ENCODE measurements around the gene TAF1B.

Gene TAF1B

GRCh38 chr2:9813312-9814128, 29.8 kb upstream of the TAF1B start:
- Mint-ChIP-seq H3K4me3 (no peak overlapping the region), H3K27ac (no peak overlapping the region), H3K4me1 (peaks cover 29% of the 10 kb centered on the region), H3K27me3 (peaks cover 65% of the 10 kb centered on the region), H3K36me3 (no peaks in the 10 kb centered on the region), H3K9me3 (no peaks in the 10 kb centered on the region)
- peak; percentile 78 for DNase-seq
- CTCF ChIA-PET: interaction anchor here (0.6 to 6.6 kb wide), 34 partner anchors 11 to 261 kb away, joined by 3 to 110 read pairs (median 4); partner anchors contain the start of gene TAF1B

- H3K27ac Mint-ChIP-seq: no peak overlapping the region
- H3K36me3 Mint-ChIP-seq: no peaks in the 10 kb centered on the region
- H3K4me1 Mint-ChIP-seq: peaks cover 29% of the 10 kb centered on the region
- CTCF ChIA-PET: interaction anchor here (0.6 to 6.6 kb wide), 38 partner anchors 12 to 310 kb away, joined by 3 to 110 read pairs (median 4); partner anchors contain the start of gene TAF1B
- no peak for DNase-seq
- no peak overlapping the region for H3K4me3 Mint-ChIP-seq
- H3K27me3 Mint-ChIP-seq: peaks cover 58% of the 10 kb centered on the region
- H3K9me3 Mint-ChIP-seq: no peaks in the 10 kb centered on the region
Observed at GRCh38 chr2:9814129-9814868, 29.0 kb upstream of the TAF1B start.

- peaks cover 60% of the 10 kb centered on the region for H3K27me3 Mint-ChIP-seq
- H3K9me3 Mint-ChIP-seq: no peaks in the 10 kb centered on the region
- H3K4me1 Mint-ChIP-seq: peaks cover 29% of the 10 kb centered on the region
- H3K4me3 Mint-ChIP-seq: no peak overlapping the region
- CTCF ChIA-PET: interaction anchor here (0.6 to 6.6 kb wide), 23 partner anchors 11 to 310 kb away, joined by 3 to 110 read pairs (median 5); partner anchors contain the start of gene TAF1B
- H3K36me3 Mint-ChIP-seq: no peaks in the 10 kb centered on the region
- DNase-seq: no peak
- no peak overlapping the region for H3K27ac Mint-ChIP-seq
Observed at GRCh38 chr2:9815076-9815475, 28.2 kb upstream of the TAF1B start.

- Mint-ChIP-seq H3K4me1 (peaks cover 29% of the 10 kb centered on the region), H3K27me3 (peaks cover 65% of the 10 kb centered on the region), H3K27ac (peak overlapping the region; percentile 53), H3K36me3 (no peaks in the 10 kb centered on the region), H3K9me3 (no peaks in the 10 kb centered on the region), H3K4me3 (no peak overlapping the region)
- no peak for DNase-seq
- CTCF ChIA-PET: interaction anchor here (0.6 to 6.6 kb wide), 17 partner anchors 14 to 256 kb away, joined by 3 to 110 read pairs (median 6); partner anchors contain the start of gene TAF1B
Observed at GRCh38 chr2:9815844-9816279, 27.4 kb upstream of the TAF1B start.

- Mint-ChIP-seq H3K9me3 (no peaks in the 10 kb centered on the region), H3K4me3 (no peak overlapping the region), H3K27me3 (peaks cover 57% of the 10 kb centered on the region), H3K36me3 (no peaks in the 10 kb centered on the region), H3K27ac (peak overlapping the region; percentile 52), H3K4me1 (peaks cover 26% of the 10 kb centered on the region)
- CTCF ChIA-PET: interaction anchor here (0.6 kb wide), 1 partner anchor 97 kb away, joined by 3 read pairs; no protein-coding TSS in a partner anchor
- no peak for DNase-seq
Observed at GRCh38 chr2:9818097-9818496, 25.2 kb upstream of the TAF1B start.

GRCh38 chr2:9819551-9819950, 23.7 kb upstream of the TAF1B start:
- Mint-ChIP-seq H3K27ac (no peak overlapping the region), H3K36me3 (no peaks in the 10 kb centered on the region), H3K4me3 (no peak overlapping the region), H3K4me1 (peaks cover 21% of the 10 kb centered on the region), H3K9me3 (no peaks in the 10 kb centered on the region), H3K27me3 (peaks cover 52% of the 10 kb centered on the region)
- DNase-seq: no peak
- CTCF ChIA-PET: no interaction called here

DNA sequence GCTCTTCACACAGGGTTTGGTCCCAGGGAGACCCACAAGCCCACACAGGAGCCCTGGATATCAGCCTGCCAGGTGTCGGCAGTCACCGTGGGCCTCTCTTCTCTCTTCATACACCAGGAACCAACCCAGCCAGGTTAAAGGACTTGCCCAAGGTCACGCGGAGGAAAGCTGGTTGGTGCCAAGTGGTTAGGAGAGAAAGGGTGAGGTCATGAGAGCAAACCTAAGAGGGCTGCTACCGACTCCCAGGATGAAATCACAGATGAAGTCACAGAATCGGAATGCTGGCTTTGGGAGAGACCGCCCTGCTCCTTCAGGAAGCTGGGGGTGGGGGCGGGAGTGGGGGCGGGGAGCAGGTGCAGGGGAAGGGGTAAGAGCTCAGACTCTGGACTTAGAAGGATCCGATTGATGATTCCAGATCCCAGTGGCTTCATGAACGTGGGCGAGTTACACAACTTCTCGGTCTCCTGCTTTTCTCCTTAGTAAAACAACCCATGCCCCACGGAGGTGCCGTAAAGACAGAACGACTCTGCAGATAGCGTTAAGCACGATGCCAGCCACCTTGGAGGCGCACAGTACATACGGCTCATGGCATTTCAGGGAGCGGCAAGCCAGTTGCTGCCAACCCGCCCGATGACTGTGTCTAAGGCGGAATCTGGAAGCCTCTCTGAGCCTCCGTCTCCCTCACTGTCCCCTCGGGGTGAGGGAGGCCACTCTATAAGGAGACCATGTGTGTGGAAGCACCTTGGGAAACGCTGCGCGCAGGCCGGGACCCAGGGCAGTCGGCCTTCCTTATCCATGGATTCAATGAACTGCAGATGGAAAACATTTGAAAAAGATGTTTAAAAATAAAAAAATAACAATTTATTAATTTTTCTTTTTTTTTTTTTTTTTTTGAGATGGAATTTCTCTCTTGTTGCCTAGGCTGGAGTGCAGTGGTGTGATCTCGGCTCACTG, 23.0 kb upstream of the TAF1B start:
- DNase-seq: no peak
- Mint-ChIP-seq H3K4me3 (no peak overlapping the region), H3K27ac (no peak overlapping the region), H3K36me3 (no peaks in the 10 kb centered on the region), H3K4me1 (peaks cover 19% of the 10 kb centered on the region), H3K27me3 (peaks cover 52% of the 10 kb centered on the region), H3K9me3 (no peaks in the 10 kb centered on the region)
- CTCF ChIA-PET: no interaction called here

DNA sequence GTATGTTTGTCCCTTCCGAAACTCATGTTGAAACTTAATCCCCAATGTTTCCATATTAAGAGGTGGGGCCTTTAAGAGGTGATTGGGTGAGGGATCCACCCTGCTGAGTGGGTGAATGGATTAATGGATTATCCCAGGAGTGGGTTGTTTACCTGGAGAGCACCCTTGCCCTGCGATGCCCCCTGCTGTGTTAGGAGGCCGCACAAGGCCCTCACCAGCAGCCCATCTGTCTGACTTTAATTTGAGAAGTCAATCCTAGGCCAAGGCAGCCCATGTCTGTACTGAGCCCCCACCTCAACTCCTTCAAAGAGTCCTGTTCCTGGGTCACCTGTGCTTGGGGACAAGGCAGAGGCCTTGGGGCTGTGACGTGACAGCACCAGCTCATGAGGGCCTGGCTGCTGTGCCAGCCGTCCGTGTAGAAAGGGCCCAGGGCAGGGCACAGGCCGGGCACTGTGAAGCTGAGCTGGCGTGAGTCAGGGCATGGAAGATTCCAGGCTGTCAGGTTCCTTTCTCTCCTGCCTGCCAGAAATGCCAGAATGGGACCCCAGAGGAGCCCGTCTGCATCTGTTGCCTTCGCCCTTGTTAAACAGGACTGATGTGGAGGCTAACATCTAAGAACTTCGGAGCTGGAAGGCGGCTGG, 21.3 kb upstream of the TAF1B start:
- DNase-seq: no peak
- H3K9me3 Mint-ChIP-seq: no peaks in the 10 kb centered on the region
- no peak overlapping the region for H3K4me3 Mint-ChIP-seq
- peaks cover 45% of the 10 kb centered on the region for H3K27me3 Mint-ChIP-seq
- CTCF ChIA-PET: no interaction called here
- H3K27ac Mint-ChIP-seq: no peak overlapping the region
- H3K4me1 Mint-ChIP-seq: peaks cover 4% of the 10 kb centered on the region
- no peaks in the 10 kb centered on the region for H3K36me3 Mint-ChIP-seq

GRCh38 chr2:9824441-9824840, 18.8 kb upstream of the TAF1B start:
- CTCF ChIA-PET: no interaction called here
- Mint-ChIP-seq H3K4me1 (no peaks in the 10 kb centered on the region), H3K9me3 (no peaks in the 10 kb centered on the region), H3K27me3 (peaks cover 51% of the 10 kb centered on the region), H3K4me3 (no peak overlapping the region), H3K36me3 (no peaks in the 10 kb centered on the region), H3K27ac (no peak overlapping the region)
- no peak for DNase-seq

DNA sequence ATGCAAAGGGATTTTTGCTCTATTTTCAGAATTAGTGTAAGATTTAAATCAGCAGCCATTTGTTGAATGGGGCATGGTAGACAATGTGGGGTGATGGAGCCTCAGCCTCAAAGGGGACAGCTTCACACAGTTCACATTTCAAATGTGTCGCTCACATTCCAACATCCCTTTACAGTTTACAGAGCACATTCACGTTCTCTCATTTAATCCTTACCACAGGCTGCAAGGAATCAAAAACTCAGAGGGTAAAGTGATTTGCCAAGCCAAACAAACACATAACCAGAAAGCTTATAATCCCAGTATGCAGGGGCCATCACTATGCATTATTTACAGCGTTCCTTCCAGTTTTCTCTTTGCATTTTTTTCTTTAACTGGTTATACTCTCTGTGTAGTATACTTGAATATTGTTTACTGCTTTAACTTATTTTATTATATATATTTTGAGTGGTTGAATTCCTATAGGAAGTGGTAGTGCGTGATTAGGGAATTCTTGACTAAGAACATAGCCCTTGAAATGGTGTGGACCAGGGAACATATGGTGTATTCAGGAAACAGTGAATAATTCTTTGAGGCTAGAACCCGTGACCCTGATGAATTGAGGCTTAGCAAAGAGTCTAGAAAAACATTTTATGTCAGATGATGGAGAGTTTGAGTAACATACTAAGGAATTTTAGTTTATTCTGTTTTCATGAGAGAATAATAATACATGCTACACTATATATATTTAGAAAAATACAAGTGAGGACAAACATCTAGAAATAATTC, 18.1 kb upstream of the TAF1B start:
- no peaks in the 10 kb centered on the region for H3K9me3 Mint-ChIP-seq
- H3K4me3 Mint-ChIP-seq: no peak overlapping the region
- no peak for DNase-seq
- no peaks in the 10 kb centered on the region for H3K36me3 Mint-ChIP-seq
- H3K27ac Mint-ChIP-seq: no peak overlapping the region
- CTCF ChIA-PET: no interaction called here
- H3K27me3 Mint-ChIP-seq: peaks cover 51% of the 10 kb centered on the region
- H3K4me1 Mint-ChIP-seq: peaks cover 5% of the 10 kb centered on the region

- Mint-ChIP-seq H3K27me3 (peaks cover 53% of the 10 kb centered on the region), H3K4me3 (no peak overlapping the region), H3K4me1 (peaks cover 13% of the 10 kb centered on the region), H3K27ac (peak overlapping the region; percentile 14), H3K36me3 (no peaks in the 10 kb centered on the region), H3K9me3 (no peaks in the 10 kb centered on the region)
- DNase-seq: no peak
- CTCF ChIA-PET: interaction anchor here (1.2 kb wide), 1 partner anchor 12 kb away, joined by 4 read pairs; no protein-coding TSS in a partner anchor
Observed at GRCh38 chr2:9826208-9826607, 17.1 kb upstream of the TAF1B start.

DNA sequence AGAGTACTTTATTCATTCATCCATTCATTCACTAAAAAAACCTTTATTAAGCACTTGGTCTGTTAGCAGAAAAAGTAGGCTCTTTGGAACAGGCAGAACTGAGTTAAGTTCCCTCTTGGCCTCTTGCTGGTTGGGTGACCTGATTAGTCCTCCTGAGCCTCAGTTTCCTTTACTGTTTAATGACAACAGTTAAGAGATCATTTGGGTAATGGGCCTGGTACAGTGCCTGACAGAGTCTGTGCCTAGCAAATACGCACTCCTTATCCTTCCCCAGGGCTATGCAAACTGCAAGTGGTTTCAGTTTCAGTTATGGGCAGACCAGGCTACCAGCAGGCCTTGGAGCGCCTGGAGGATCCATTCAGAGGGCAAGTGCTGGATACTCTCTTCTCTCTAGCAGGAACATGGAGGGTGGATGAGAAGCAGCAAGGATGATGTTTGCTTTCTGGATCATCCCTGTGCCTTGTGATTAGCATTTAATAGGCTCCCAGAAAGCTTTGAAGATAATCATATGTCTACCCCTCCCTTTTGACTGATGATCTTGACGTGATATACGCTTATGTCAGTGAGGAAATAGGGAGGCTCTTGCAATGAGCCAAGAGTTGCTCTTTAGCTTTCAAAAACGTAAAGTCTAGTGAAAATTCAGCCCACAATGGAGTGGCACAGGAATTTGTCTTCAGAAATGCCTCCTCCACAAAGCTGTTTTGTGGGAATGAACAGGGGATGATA, 12.4 kb upstream of the TAF1B start:
- CTCF ChIA-PET: interaction anchor here (0.6 to 1.9 kb wide), 3 partner anchors 13 to 137 kb away, joined by 5 to 12 read pairs (median 5); partner anchors contain the start of gene TAF1B
- no peaks in the 10 kb centered on the region for H3K36me3 Mint-ChIP-seq
- no peak overlapping the region for H3K4me3 Mint-ChIP-seq
- H3K9me3 Mint-ChIP-seq: no peaks in the 10 kb centered on the region
- DNase-seq: no peak
- H3K4me1 Mint-ChIP-seq: peaks cover 13% of the 10 kb centered on the region
- no peak overlapping the region for H3K27ac Mint-ChIP-seq
- H3K27me3 Mint-ChIP-seq: peaks cover 47% of the 10 kb centered on the region
